SK-N-MC (cell line): Measurements from ENCODE around the gene KRT6B.

Experiments used
- EZH2 ChIP-seq: fragments of 200-600 bp; sonication (generic); IDR thresholded peaks from one replicate; pipeline ENCODE4 v1.6.1; 2017; ENCODE audit warnings: antibody characterized with exemption
- POLR2AphosphoS5 ChIP-seq: IDR thresholded peaks from 2 replicates; pipeline ENCODE4 v1.6.1; 2012; ENCODE audit warnings: mild to moderate bottlenecking, low read depth, low read length, borderline replicate concordance

GRCh38 chr12:52402873-52403540 is 48.9 kb downstream of the KRT6B start:
- TF ChIP-seq POLR2AphosphoS5 (no peak), EZH2 (no peak)
